Endothelial cell of umbilical vein (primary cell): ENCODE results near the gene ARPC1B.
A peak's percentile ranks its signal among the peaks of the same experiment; 100 is the strongest.
"Not testable (repeated sequence)": the region's sequence is repeated elsewhere in the genome, so short reads cannot be mapped to it uniquely, and the experiment has no call there.

Source experiments
- EZH2 ChIP-seq: IDR thresholded peaks from 2 replicates; pipeline ENCODE4 v1.6.1; 2012; ENCODE audit warnings: borderline replicate concordance, low read depth, mild to moderate bottlenecking, moderate library complexity, low read length, inconsistent platforms; ENCODE audit not compliant: severe bottlenecking
- FOS ChIP-seq: IDR thresholded peaks from 2 replicates; pipeline ENCODE4 v1.6.1; 2011; ENCODE audit warnings: mild to moderate bottlenecking, low read length, moderate library complexity, borderline replicate concordance; ENCODE audit not compliant: insufficient read depth
- POLR2A ChIP-seq: IDR thresholded peaks from 2 replicates; pipeline ENCODE4 v1.6.1; 2012; ENCODE audit warnings: low read depth, mild to moderate bottlenecking, control low read depth, low read length
- POLR2AphosphoS5 ChIP-seq: IDR thresholded peaks from 2 replicates; pipeline ENCODE4 v1.6.1; 2012; ENCODE audit warnings: low read depth, mild to moderate bottlenecking, control low read depth, low read length, moderate library complexity; ENCODE audit not compliant: insufficient read depth
- TF ChIP-seq, protein P1 (sequence below): IDR thresholded peaks from 2 replicates; pipeline ENCODE4 v1.6.1; 2011; ENCODE audit not compliant: insufficient read depth, insufficient read length
- TF ChIP-seq, protein P2 (sequence below), 2 donors: IDR thresholded peaks; 1 replicate in 1 of 2; 2 replicates in 1 of 2; pipeline ENCODE4 v1.5.1; 2011; ENCODE audit warnings: low read length in 2 of 2, mild to moderate bottlenecking in 2 of 2, moderate library complexity in 2 of 2, control low read depth in 1 of 2, inconsistent platforms in 1 of 2, low read depth in 1 of 2; ENCODE audit not compliant: insufficient read depth in 1 of 2; ENCODE audit errors: extremely low read depth in 1 of 2

DNA sequence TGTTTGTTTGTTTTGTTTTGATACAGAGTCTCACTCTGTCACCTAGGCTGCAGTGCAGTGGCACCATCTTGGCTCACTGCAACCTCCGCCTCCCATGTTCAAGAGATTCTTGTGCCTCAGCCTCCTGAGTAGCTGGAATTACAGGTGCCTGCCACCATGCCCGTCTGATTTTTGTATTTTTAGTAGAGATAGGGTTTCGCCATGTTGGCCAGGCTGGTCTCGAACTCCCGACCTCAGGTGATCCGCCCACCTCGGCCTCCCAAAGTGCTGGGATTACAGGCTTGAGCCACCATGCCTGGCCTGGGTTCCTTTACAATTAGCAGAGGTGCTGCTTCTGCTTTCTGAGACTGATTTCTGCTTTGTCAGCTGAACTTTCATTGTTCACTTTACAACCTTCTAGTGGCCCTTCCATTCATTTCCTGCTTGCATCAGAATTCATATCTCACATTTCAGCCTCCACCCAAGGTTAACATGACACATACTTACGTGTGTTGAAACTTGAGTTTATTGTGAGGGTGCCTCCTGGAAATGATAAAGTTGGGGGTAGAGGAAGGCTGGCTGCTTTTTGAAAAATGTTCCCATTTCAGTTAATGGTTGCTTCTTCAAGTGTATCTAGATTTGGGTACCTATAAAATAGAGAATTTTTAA is 44.1 kb upstream of the ARPC1B start:
- TF ChIP-seq POLR2AphosphoS5, EZH2, POLR2A: not testable (repeated sequence)
- TF ChIP-seq, protein P1, sequence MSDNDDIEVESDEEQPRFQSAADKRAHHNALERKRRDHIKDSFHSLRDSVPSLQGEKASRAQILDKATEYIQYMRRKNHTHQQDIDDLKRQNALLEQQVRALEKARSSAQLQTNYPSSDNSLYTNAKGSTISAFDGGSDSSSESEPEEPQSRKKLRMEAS = not testable (repeated sequence)
- TF ChIP-seq, protein P2, sequence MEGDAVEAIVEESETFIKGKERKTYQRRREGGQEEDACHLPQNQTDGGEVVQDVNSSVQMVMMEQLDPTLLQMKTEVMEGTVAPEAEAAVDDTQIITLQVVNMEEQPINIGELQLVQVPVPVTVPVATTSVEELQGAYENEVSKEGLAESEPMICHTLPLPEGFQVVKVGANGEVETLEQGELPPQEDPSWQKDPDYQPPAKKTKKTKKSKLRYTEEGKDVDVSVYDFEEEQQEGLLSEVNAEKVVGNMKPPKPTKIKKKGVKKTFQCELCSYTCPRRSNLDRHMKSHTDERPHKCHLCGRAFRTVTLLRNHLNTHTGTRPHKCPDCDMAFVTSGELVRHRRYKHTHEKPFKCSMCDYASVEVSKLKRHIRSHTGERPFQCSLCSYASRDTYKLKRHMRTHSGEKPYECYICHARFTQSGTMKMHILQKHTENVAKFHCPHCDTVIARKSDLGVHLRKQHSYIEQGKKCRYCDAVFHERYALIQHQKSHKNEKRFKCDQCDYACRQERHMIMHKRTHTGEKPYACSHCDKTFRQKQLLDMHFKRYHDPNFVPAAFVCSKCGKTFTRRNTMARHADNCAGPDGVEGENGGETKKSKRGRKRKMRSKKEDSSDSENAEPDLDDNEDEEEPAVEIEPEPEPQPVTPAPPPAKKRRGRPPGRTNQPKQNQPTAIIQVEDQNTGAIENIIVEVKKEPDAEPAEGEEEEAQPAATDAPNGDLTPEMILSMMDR (IDR thresholded peaks at IDR 0.05; ENCODE audit: extremely low read depth in 1 of 2, insufficient read depth in 1 of 2, low read depth in 1 of 2, low read length in 2 of 2) = not testable (repeated sequence)
- peak; percentile 67 for TF ChIP-seq FOS
